ENCODE results near the gene OTULIN. TPM values are rescaled to one million over a fixed set of nuclear protein-coding genes. Genes with fewer than 3 reads are reported as not detected.

Gene OTULIN
- total RNA-seq, 6 experiments from 2014 or later, result 17.5 to 22.0 (median 21.3) TPM

DNA sequence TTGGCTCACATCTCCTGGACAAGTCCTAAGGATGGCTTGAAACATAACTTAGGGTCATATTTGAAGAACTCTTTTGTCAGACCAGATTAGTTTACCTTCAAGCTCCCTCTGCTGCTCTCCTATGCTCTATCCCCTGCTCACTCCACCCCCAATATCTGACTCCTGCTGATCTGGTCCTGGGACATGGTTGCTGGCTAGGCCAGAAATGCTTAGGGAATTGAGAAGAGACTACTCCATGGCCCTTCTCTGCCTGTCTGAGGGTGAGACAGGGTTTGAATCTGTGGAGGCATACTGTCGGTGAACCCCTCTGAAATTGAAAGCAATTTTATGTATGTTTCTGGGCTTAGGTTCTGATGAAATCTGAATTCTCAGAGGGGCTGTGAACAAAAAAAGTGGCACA lies 3.3 kb downstream of the OTULIN start:
- no peak for DNase-seq
- TF ChIP-seq, protein P1, sequence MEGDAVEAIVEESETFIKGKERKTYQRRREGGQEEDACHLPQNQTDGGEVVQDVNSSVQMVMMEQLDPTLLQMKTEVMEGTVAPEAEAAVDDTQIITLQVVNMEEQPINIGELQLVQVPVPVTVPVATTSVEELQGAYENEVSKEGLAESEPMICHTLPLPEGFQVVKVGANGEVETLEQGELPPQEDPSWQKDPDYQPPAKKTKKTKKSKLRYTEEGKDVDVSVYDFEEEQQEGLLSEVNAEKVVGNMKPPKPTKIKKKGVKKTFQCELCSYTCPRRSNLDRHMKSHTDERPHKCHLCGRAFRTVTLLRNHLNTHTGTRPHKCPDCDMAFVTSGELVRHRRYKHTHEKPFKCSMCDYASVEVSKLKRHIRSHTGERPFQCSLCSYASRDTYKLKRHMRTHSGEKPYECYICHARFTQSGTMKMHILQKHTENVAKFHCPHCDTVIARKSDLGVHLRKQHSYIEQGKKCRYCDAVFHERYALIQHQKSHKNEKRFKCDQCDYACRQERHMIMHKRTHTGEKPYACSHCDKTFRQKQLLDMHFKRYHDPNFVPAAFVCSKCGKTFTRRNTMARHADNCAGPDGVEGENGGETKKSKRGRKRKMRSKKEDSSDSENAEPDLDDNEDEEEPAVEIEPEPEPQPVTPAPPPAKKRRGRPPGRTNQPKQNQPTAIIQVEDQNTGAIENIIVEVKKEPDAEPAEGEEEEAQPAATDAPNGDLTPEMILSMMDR (IDR thresholded peaks at IDR 0.05), result no peak
- H3K4me3 Mint-ChIP-seq, result no peak overlapping the region
- H3K27me3 Mint-ChIP-seq (ENCODE audit: insufficient read depth), result no peaks in the 10 kb centered on the region
- H3K4me1 Mint-ChIP-seq (ENCODE audit: low read depth), result peaks cover 70% of the 10 kb centered on the region
- H3K36me3 Mint-ChIP-seq (ENCODE audit: low read depth), result no peaks in the 10 kb centered on the region; the same call in 1 of the 2 replicates
- H3K27ac Mint-ChIP-seq, result 0 out of 2 replicates have a peak overlapping the region, but pooled peaks have one; percentile 2
- no peaks in the 10 kb centered on the region for H3K9me3 Mint-ChIP-seq

DNA sequence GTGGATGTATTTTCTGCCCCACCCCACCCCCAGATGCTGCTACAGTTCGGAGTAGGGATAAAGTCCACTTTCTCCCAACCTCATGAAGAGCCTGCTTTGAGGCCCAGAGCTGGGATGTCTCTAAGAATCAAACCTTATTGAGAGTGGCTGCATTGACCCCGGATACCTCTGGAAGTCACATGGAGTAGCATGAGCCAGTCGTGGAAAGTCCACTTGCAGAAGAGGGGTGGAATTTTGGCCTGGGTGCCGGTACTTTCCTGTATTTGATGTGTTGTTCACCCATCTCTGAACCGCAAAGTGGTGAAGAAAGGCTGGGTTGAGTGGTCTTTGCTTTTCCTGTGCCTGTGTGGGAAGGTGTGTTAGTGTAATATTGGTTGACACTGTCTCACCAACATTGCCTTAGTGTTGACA lies 3.7 kb downstream of the OTULIN start:
- Mint-ChIP-seq H3K27ac (peak overlapping the region; percentile 2; the same call in 1 of the 2 replicates), H3K4me3 (no peak overlapping the region), H3K4me1 (ENCODE audit: low read depth) (peaks cover 72% of the 10 kb centered on the region), H3K9me3 (no peaks in the 10 kb centered on the region), H3K27me3 (ENCODE audit: insufficient read depth) (no peaks in the 10 kb centered on the region), H3K36me3 (ENCODE audit: low read depth) (no peaks in the 10 kb centered on the region; the same call in 1 of the 2 replicates)
- TF ChIP-seq, protein P1 (IDR thresholded peaks at IDR 0.05), result no peak
- DNase-seq, result no peak

DNA sequence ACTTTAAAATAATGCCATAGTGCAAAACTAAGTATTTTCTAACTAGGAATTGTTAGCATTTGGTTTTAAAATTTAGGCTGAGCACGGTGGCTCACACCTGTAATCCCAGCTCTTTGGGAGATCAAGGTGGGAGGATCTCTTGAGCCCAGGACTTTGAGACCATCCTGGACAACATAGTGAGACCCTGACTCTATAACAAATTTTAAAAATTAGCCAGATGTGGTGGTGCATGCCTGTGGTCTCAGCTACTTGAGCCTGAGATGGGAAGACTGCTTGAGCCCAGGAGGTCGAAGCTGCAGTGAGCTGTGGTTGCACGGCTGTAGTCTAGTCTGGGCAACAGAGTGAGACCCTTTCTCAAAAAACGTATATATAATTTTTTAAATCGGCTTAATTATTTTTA lies 4.9 kb downstream of the OTULIN start:
- Mint-ChIP-seq H3K4me1 (ENCODE audit: low read depth) (peaks cover 75% of the 10 kb centered on the region), H3K4me3 (no peak overlapping the region), H3K27me3 (ENCODE audit: insufficient read depth) (no peaks in the 10 kb centered on the region), H3K36me3 (ENCODE audit: low read depth) (no peaks in the 10 kb centered on the region; the same call in 1 of the 2 replicates), H3K9me3 (no peaks in the 10 kb centered on the region), H3K27ac (no peak overlapping the region)
- TF ChIP-seq, protein P1 (IDR thresholded peaks at IDR 0.05), result no peak
- DNase-seq, result no peak

DNA sequence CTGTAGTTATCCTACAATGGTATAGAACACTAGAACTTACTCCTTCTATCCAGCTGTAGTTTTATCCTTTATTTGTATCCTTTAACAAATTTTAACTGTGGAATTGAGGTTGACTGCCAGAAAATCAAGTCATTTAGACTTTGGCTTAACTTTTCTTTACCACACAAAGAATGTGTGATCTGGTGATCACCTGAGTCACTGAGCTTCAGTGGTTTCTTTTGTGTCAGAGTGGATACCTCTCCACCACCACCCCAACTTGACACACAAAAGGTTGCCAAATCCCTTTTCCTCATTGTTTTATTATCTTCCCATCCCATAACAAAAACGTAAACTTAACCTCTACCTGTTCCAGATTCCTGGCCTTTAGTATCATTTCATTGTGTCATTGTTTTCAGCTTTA lies 5.5 kb downstream of the OTULIN start:
- Mint-ChIP-seq H3K4me1 (ENCODE audit: low read depth) (peaks cover 77% of the 10 kb centered on the region), H3K27me3 (ENCODE audit: insufficient read depth) (no peaks in the 10 kb centered on the region), H3K27ac (no peak overlapping the region), H3K4me3 (no peak overlapping the region), H3K9me3 (no peaks in the 10 kb centered on the region), H3K36me3 (ENCODE audit: low read depth) (no peaks in the 10 kb centered on the region; the same call in 1 of the 2 replicates)
- peak; percentile 4 for DNase-seq
- TF ChIP-seq, protein P1 (IDR thresholded peaks at IDR 0.05), result no peak

DNA sequence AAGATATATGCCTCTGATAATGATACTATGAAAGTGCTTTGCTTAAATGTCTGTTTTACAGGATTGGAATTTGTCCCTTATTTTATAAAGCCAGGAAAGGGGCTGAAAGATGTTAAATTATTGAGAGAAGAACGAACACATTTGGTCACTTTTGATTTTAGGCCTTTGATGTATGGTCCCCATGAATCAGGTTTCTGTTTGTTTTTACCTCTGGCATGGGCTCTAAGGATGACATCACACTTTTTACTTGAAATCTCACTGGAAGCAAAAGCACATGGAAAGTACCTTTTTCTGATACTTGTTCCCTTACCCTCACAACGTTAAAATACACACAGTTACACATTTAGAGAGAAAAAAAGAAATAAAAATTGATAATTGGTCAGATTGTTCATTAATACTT lies 6.9 kb downstream of the OTULIN start:
- Mint-ChIP-seq H3K9me3 (no peaks in the 10 kb centered on the region), H3K36me3 (ENCODE audit: low read depth) (no peaks in the 10 kb centered on the region; the same call in 1 of the 2 replicates), H3K4me1 (ENCODE audit: low read depth) (peaks cover 78% of the 10 kb centered on the region), H3K4me3 (no peak overlapping the region), H3K27ac (no peak overlapping the region), H3K27me3 (ENCODE audit: insufficient read depth) (no peaks in the 10 kb centered on the region; the same call in 1 of the 2 replicates)
- DNase-seq, result no peak
- TF ChIP-seq, protein P1 (IDR thresholded peaks at IDR 0.05), result no peak
